ENCODE measurements around the gene FUOM.

DNA sequence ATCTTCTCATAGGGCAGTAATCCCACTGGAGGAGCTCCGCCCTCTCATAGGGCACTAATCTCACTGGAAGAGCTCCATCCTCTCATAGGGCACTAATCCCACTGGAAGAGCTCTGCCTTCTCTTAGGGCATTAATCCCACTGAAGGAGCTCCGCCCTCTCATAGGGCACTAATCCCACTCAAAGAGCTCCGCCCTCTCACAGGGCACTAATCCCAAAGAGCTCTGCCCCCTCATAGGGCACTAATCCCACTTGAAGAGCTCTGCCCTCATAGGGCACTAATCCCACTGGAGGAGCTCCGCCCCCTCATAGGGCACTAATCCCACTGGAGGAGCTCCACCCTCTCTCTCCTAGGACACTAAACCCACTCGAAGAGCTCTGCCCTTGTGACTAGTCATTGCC, 3.4 kb upstream of the FUOM start:
- TF ChIP-seq, protein P1, sequence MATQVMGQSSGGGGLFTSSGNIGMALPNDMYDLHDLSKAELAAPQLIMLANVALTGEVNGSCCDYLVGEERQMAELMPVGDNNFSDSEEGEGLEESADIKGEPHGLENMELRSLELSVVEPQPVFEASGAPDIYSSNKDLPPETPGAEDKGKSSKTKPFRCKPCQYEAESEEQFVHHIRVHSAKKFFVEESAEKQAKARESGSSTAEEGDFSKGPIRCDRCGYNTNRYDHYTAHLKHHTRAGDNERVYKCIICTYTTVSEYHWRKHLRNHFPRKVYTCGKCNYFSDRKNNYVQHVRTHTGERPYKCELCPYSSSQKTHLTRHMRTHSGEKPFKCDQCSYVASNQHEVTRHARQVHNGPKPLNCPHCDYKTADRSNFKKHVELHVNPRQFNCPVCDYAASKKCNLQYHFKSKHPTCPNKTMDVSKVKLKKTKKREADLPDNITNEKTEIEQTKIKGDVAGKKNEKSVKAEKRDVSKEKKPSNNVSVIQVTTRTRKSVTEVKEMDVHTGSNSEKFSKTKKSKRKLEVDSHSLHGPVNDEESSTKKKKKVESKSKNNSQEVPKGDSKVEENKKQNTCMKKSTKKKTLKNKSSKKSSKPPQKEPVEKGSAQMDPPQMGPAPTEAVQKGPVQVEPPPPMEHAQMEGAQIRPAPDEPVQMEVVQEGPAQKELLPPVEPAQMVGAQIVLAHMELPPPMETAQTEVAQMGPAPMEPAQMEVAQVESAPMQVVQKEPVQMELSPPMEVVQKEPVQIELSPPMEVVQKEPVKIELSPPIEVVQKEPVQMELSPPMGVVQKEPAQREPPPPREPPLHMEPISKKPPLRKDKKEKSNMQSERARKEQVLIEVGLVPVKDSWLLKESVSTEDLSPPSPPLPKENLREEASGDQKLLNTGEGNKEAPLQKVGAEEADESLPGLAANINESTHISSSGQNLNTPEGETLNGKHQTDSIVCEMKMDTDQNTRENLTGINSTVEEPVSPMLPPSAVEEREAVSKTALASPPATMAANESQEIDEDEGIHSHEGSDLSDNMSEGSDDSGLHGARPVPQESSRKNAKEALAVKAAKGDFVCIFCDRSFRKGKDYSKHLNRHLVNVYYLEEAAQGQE (IDR thresholded peaks at IDR 0.05; ENCODE audit: low read depth, low read length): no peak
- no peak for TF ChIP-seq TCF12 (IDR thresholded peaks at IDR 0.05)

Measured in SK-N-SH (cell line).